ENCODE measurements around the gene CBLC. TPM values are rescaled to one million over a fixed set of nuclear protein-coding genes. Genes with fewer than 3 reads are reported as not detected.
A peak's percentile ranks its signal among the peaks of the same experiment; 100 is the strongest.
"Not testable (repeated sequence)": the region's sequence is repeated elsewhere in the genome, so short reads cannot be mapped to it uniquely, and the experiment has no call there.

The CBLC gene
- total RNA-seq, 2 donors from 2014 or later, result 18.5 to 23.6 TPM

GRCh38 chr19:44765033-44765948 is 12.4 kb upstream of the CBLC start:
- Histone ChIP-seq H3K4me3 (no peak overlapping the region), H3K27me3 (no peaks in the 10 kb centered on the region), H3K4me1 (peaks cover 6% of the 10 kb centered on the region), H3K36me3 (replicated peaks in 1 of 2; ENCODE audit: insufficient read depth in 1 of 2, low read depth in 2 of 2) (peaks cover 0 to 2% of the 10 kb centered on the region in 2 donors), H3K27ac (no peak overlapping the region), H3K9me3 (no peaks in the 10 kb centered on the region)
- ATAC-seq (no peak), DNase-seq (peak in 1 of 4 donors; percentile 60)
- 81 to 85% methylated on average over 19 to 22 of the region's 22 CpGs for WGBS, 2 donors
- TF ChIP-seq CTCF (IDR thresholded peaks at IDR 0.05) (no peak), POLR2A (IDR thresholded peaks at IDR 0.05) (no peak)
- intact Hi-C loops (cut with DNase I), result no loop called here

DNA sequence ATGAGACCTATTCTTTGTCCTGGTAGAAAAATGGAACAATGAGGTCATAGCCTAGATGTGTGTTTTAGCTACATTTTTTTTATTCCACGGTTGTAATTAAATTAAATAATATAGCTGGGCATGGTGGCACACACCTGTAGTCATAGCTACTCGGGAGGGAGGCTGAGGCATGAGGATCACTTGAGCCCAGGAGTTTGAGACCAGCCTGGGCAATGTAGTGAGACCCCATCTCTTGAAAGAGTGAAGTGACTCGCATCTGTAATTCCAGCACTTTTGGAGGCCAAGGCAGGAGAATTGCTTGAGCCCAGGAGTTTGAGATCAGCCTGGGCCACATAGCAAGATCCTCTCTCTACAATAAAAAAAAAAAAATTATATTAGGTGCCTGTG is 11.7 kb upstream of the CBLC start:
- H3K36me3 ChIP-seq (replicated peaks in 1 of 2; ENCODE audit: insufficient read depth in 1 of 2, low read depth in 2 of 2), result no peaks in the 10 kb centered on the region
- no peak for DNase-seq
- no peak for TF ChIP-seq CTCF (IDR thresholded peaks at IDR 0.05)
- no peak for TF ChIP-seq POLR2A (IDR thresholded peaks at IDR 0.05)
- H3K4me3 ChIP-seq, result no peak overlapping the region
- 82 to 89% methylated on average over 3 of the region's 3 CpGs for WGBS, 2 donors
- H3K4me1 ChIP-seq, result peaks cover 12% of the 10 kb centered on the region
- H3K27me3 ChIP-seq, result no peaks in the 10 kb centered on the region
- H3K27ac ChIP-seq, result no peak overlapping the region
- H3K9me3 ChIP-seq, result no peaks in the 10 kb centered on the region
- intact Hi-C loops (cut with DNase I), result no loop called here
- ATAC-seq, result no peak

- WGBS, 2 donors, result 71 to 98% methylated on average over 6 to 11 of the region's 11 CpGs
- intact Hi-C loops (cut with DNase I), result no loop called here
- H3K4me1 ChIP-seq, result peaks cover 14% of the 10 kb centered on the region
- H3K9me3 ChIP-seq, result no peaks in the 10 kb centered on the region
- ATAC-seq (no peak), DNase-seq (no peak)
- H3K4me3 ChIP-seq, result no peak overlapping the region
- TF ChIP-seq CTCF (IDR thresholded peaks at IDR 0.05), result no peak
- no peak for TF ChIP-seq POLR2A (IDR thresholded peaks at IDR 0.05)
- no peaks in the 10 kb centered on the region for H3K36me3 ChIP-seq (replicated peaks in 1 of 2; ENCODE audit: insufficient read depth in 1 of 2, low read depth in 2 of 2)
- no peaks in the 10 kb centered on the region for H3K27me3 ChIP-seq
- no peak overlapping the region for H3K27ac ChIP-seq
These were observed 10.2 kb upstream of the CBLC start for GRCh38 chr19:44767295-44768180.

DNA sequence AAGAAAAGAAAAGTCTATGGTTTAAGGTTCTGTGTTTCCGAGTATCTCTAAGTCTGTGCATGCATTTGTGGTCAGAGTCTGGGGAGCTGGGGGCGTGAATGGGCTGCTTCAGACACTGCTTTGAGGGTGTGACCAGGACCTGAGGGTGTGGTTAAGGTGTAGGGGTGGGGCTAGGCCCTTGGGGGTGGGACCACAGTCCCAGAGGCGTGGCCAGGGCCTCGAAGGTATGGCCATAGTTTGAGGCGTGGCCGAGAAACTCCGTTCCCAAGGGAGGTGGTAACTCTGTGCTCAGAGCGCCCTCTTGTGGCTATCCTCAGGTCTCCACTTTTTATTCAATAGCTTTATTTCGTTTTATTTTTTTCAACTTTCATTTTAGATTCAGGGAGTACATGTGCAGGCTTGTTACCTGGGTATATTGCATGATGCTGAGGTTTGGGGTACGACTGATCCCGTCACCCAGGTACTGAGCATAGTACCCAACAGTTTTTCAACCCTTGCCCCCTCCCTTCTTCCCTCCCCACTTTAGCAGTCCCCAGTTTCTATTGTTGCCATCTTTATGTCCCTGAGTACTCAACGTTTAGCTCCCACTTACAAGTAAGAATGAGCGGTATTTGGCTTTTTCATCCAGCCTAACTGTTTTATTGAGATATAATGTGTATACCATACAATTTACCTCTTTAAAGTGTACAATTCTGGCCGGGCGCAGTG is 7.0 kb upstream of the CBLC start:
- TF ChIP-seq CTCF (IDR thresholded peaks at IDR 0.05) (peak; percentile 76 to 98 (median 97)), POLR2A (IDR thresholded peaks at IDR 0.05) (no peak)
- H3K4me3 ChIP-seq, result no peak overlapping the region
- peak; percentile 98 to 99 (median 98) for DNase-seq
- peaks cover 14% of the 10 kb centered on the region for H3K4me1 ChIP-seq
- intact Hi-C loops (cut with DNase I), result no loop called here
- H3K9me3 ChIP-seq, result no peaks in the 10 kb centered on the region
- H3K27ac ChIP-seq, result no peak overlapping the region
- H3K27me3 ChIP-seq, result no peaks in the 10 kb centered on the region
- no peaks in the 10 kb centered on the region for H3K36me3 ChIP-seq (replicated peaks in 1 of 2; ENCODE audit: insufficient read depth in 1 of 2, low read depth in 2 of 2)
- ATAC-seq, result peak; percentile 100
- whole genome bisulfite sequencing, 2 donors, result 14 to 17% methylated on average over 13 to 15 of the region's 15 CpGs

DNA sequence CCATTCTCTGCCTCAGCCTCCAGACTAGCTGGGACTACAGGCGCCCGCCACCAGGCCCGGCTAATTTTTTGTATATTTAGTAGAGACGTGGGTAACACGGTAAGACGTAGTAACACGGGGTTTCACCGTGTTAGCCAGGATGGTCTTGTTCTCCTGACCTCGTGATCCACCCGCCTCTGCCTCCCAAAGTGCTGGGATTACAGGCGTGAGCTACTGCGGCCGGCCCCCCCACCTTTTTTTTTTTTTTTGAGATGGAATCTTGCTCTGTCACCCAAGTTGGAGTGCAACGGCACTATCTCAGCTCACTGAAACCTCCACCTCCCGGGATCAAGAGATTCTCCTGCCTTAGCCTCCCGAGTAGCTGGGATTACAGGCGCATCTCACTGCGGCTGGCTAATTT is 5.5 kb upstream of the CBLC start:
- intact Hi-C loops (cut with DNase I); H3K36me3 ChIP-seq (replicated peaks in 1 of 2; ENCODE audit: insufficient read depth in 1 of 2, low read depth in 2 of 2); H3K27ac ChIP-seq; H3K9me3 ChIP-seq; DNase-seq; H3K27me3 ChIP-seq; H3K4me3 ChIP-seq; ATAC-seq: not testable (repeated sequence)
- WGBS, 2 donors, result 64 to 65% methylated on average over 18 of the region's 18 CpGs
- peaks cover 15% of the 10 kb centered on the region for H3K4me1 ChIP-seq
